ENCODE data around the gene DOK3. TPM values are rescaled to one million over a fixed set of nuclear protein-coding genes. Genes with fewer than 3 reads are reported as not detected.

Gene DOK3
- total RNA-seq, 4 donors from 2014 or later: 0.60 to 17.2 (median 7.8) TPM

- H3K27ac ChIP-seq: no peak overlapping the region
Observed at GRCh38 chr5:177531209-177531940, 21.7 kb upstream of the DOK3 start.

GRCh38 chr5:177530638-177531037 is 21.0 kb upstream of the DOK3 start:
- Histone ChIP-seq H3K27ac (no peak overlapping the region), H3K9me3 (no peaks in the 10 kb centered on the region), H3K4me1 (no peaks in the 10 kb centered on the region), H3K36me3 (peaks cover 0 to 38% (median 10%) of the 10 kb centered on the region in 4 donors), H3K27me3 (no peaks in the 10 kb centered on the region), H3K4me3 (no peak overlapping the region)
- intact Hi-C loops (cut with DNase I; ENCODE audit: low total_unique reads) (no loop called here), in situ Hi-C loops (cut with MboI; ENCODE audit: low pct_ligation_motif_present in 1 of 4, low pct_unique_long_range_greater_than_20kb in 1 of 4, low sequenced_read_pairs in 3 of 4) (no loop called here)
- TF ChIP-seq POLR2AphosphoS5 (IDR thresholded peaks at IDR 0.05): no peak
- no peak for TF ChIP-seq POLR2A (IDR thresholded peaks at IDR 0.05)
- TF ChIP-seq EP300 (IDR thresholded peaks at IDR 0.05; ENCODE audit: low read depth): no peak
- no peak for TF ChIP-seq CTCF (IDR thresholded peaks at IDR 0.05)
- WGBS, 2 donors (ENCODE audit: low coverage in 1 of 2): 75 to 80% methylated on average over 1 to 3 of the region's 3 CpGs
- no peak for DNase-seq

More at GRCh38 chr5:177531209-177531940, 21.7 kb upstream of the DOK3 start:
- Histone ChIP-seq H3K27me3 (no peaks in the 10 kb centered on the region), H3K36me3 (peaks cover 0 to 44% (median 10%) of the 10 kb centered on the region in 4 donors), H3K4me1 (peaks cover 0 to 5% (median 1%) of the 10 kb centered on the region in 4 donors), H3K9me3 (no peaks in the 10 kb centered on the region), H3K4me3 (no peak overlapping the region)
- no peak for DNase-seq
- TF ChIP-seq POLR2AphosphoS5 (IDR thresholded peaks at IDR 0.05) (no peak), CTCF (IDR thresholded peaks at IDR 0.05) (no peak), EP300 (IDR thresholded peaks at IDR 0.05; ENCODE audit: low read depth) (no peak), POLR2A (IDR thresholded peaks at IDR 0.05) (no peak)
- WGBS, 2 donors (ENCODE audit: low coverage in 1 of 2): 90 to 100% methylated on average over 1 to 27 of the region's 27 CpGs
- in situ Hi-C loops (cut with MboI; ENCODE audit: low pct_ligation_motif_present in 1 of 4, low pct_unique_long_range_greater_than_20kb in 1 of 4, low sequenced_read_pairs in 3 of 4): no loop called here
- intact Hi-C loops (cut with DNase I; ENCODE audit: low total_unique reads): no loop called here

- intact Hi-C loops (cut with DNase I; ENCODE audit: low total_unique reads) (no loop called here), in situ Hi-C loops (cut with MboI; ENCODE audit: low pct_ligation_motif_present in 1 of 4, low pct_unique_long_range_greater_than_20kb in 1 of 4, low sequenced_read_pairs in 3 of 4) (no loop called here)
- peaks cover 0 to 34% (median 12%) of the 10 kb centered on the region in 4 donors for H3K36me3 ChIP-seq
- no peak overlapping the region for H3K27ac ChIP-seq
- no peak for DNase-seq
- TF ChIP-seq EP300 (IDR thresholded peaks at IDR 0.05; ENCODE audit: low read depth) (no peak), POLR2AphosphoS5 (IDR thresholded peaks at IDR 0.05) (no peak), CTCF (IDR thresholded peaks at IDR 0.05) (no peak), POLR2A (IDR thresholded peaks at IDR 0.05) (no peak)
- H3K27me3 ChIP-seq: no peaks in the 10 kb centered on the region
- H3K4me1 ChIP-seq: no peaks in the 10 kb centered on the region
- 84 to 89% methylated on average over 5 to 12 of the region's 12 CpGs for WGBS, 2 donors (ENCODE audit: low coverage in 1 of 2)
- no peak overlapping the region for H3K4me3 ChIP-seq
- no peaks in the 10 kb centered on the region for H3K9me3 ChIP-seq
Observed at GRCh38 chr5:177529247-177530203, 19.9 kb upstream of the DOK3 start.

GRCh38 chr5:177528631-177529030 is 19.0 kb upstream of the DOK3 start:
- no peaks in the 10 kb centered on the region for H3K4me1 ChIP-seq
- no peak overlapping the region for H3K4me3 ChIP-seq
- intact Hi-C loops (cut with DNase I; ENCODE audit: low total_unique reads) (no loop called here), in situ Hi-C loops (cut with MboI; ENCODE audit: low pct_ligation_motif_present in 1 of 4, low pct_unique_long_range_greater_than_20kb in 1 of 4, low sequenced_read_pairs in 3 of 4) (no loop called here)
- H3K27ac ChIP-seq: no peak overlapping the region
- peaks cover 0 to 33% (median 16%) of the 10 kb centered on the region in 4 donors for H3K36me3 ChIP-seq
- H3K9me3 ChIP-seq: no peaks in the 10 kb centered on the region
- no peak for DNase-seq
- no peak for TF ChIP-seq POLR2AphosphoS5 (IDR thresholded peaks at IDR 0.05)
- TF ChIP-seq POLR2A (IDR thresholded peaks at IDR 0.05): no peak
- TF ChIP-seq CTCF (IDR thresholded peaks at IDR 0.05): no peak
- TF ChIP-seq EP300 (IDR thresholded peaks at IDR 0.05; ENCODE audit: low read depth): no peak
- 95% methylated on average over 8 to 10 of the region's 10 CpGs for WGBS, 2 donors (ENCODE audit: low coverage in 1 of 2)
- no peaks in the 10 kb centered on the region for H3K27me3 ChIP-seq

Data from transverse colon (tissue), 4 donors.